Choroid plexus epithelial cell (primary cell): Measurements from ENCODE around the gene ITPK1.

Experiments
- DNase-seq: peaks from one replicate; pipeline ENCODE4 v3.0.0-alpha.2; 2010; ENCODE audit warnings: low read depth
- H3K4me3 ChIP-seq: 2 replicates; pipeline ENCODE4 v1.5.1; 2011; ENCODE audit warnings: low read depth, mild to moderate bottlenecking, control low read depth, low read length, moderate library complexity
- CTCF ChIP-seq: conservative IDR thresholded peaks from 2 replicates; pipeline ENCODE4 v1.5.1; 2011; ENCODE audit warnings: low read depth, mild to moderate bottlenecking, control low read depth, inconsistent platforms, low read length, moderate library complexity

The ITPK1 gene

GRCh38 chr14:92938890-92939671 lies 176.6 kb downstream of the ITPK1 start:
- TF ChIP-seq CTCF = no peak
- H3K4me3 ChIP-seq = no peak overlapping the region
- no peak for DNase-seq

- no peak for DNase-seq
- no peak for TF ChIP-seq CTCF
- H3K4me3 ChIP-seq = no peak overlapping the region
These were observed 177.4 kb downstream of the ITPK1 start for GRCh38 chr14:92938235-92938875.

DNA sequence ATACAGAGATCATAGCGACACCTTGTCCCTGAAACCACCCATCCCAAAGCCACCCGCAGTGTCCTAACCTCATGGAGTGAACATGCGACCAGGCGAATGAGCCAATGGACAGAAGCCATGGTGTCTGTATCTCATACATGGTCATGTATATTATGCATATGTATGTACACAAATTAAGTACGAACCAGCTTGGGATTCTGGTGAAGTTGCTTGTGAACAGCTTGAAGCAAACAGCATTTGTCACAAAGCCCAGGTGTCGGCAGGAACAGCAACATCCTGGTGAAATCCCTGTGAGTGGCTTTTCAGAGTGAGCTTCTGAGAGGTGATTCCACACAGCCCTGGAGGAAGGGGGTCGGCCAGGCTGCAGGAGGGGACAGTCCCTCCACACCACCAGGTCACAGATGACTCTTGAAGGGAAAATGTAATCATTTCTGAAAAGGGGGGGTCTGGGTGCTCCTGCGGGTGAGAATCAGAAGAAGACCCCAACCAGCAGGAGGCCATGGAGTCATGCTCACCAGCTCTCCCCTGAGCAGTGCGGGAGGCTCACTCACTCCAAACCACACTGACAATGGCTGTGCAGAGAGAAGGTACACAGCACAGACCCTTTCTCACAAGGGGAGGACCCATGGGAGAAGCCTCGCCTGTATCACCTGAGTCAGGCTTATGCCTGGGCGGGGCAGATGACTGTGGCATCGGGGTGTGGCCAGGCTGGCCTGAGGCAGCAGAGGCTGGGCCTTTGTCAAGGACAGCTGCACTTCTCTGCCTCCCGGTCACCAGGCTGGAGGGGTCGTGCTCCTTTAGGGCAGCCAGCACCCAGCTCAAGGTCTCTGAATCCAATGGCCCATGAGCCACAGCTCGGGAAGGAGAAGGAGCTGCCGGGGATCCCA lies 178.4 kb downstream of the ITPK1 start:
- H3K4me3 ChIP-seq = no peak overlapping the region
- no peak for DNase-seq
- no peak for TF ChIP-seq CTCF

- no peak overlapping the region for H3K4me3 ChIP-seq
- TF ChIP-seq CTCF = no peak
- DNase-seq = no peak
These were observed 179.6 kb downstream of the ITPK1 start for GRCh38 chr14:92936085-92936484.

DNA sequence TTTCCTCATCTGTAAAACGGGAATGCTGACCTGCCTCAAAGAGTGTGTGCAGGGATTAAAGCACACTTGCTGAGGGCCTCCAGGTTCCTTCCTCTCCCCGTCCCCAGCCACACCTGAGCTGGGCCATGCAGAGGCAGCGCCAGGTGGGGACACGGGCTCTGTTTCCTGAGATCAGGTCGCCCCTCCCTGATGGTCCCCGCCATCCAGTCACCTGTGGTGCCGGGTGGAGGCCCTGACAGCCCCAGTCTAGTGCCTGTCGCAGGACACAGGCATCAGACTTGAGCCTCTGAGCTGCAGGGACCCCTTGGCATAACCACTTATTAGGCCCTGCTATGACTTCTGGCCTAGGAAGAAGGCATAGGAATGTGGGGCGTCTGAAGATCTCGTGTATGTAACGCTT lies 180.3 kb downstream of the ITPK1 start:
- TF ChIP-seq CTCF = no peak
- H3K4me3 ChIP-seq = no peak overlapping the region
- no peak for DNase-seq

GRCh38 chr14:92934196-92935085 lies 181.3 kb downstream of the ITPK1 start:
- DNase-seq = no peak
- H3K4me3 ChIP-seq = no peak overlapping the region
- no peak for TF ChIP-seq CTCF
